Stimulated activated CD4-positive, alpha-beta T cell treated with anti-CD3 and anti-CD28 coated beads, Interleukin-15, amount 100 ng/mL, for 24 hours (primary cell): ENCODE data around the gene VEGFB.

Source experiments
- DNase-seq: peaks from one replicate; pipeline ENCODE4 v3.0.0-alpha.2; 2020

VEGFB gene

GRCh38 chr11:64247729-64248531 lies 13.5 kb downstream of the VEGFB start:
- DNase-seq: no peak

GRCh38 chr11:64248578-64248977 lies 14.2 kb downstream of the VEGFB start:
- DNase-seq: no peak

- no peak for DNase-seq
These were observed 14.7 kb downstream of the VEGFB start for GRCh38 chr11:64249038-64249437.

GRCh38 chr11:64249563-64250414 lies 15.4 kb downstream of the VEGFB start:
- no peak for DNase-seq

GRCh38 chr11:64250415-64251015 lies 16.1 kb downstream of the VEGFB start:
- no peak for DNase-seq

- peak; percentile 69 for DNase-seq
These were observed 16.8 kb downstream of the VEGFB start, which contains the start of gene PLCB3 for GRCh38 chr11:64251016-64251752. TSS of gene PLCB3 (plus strand) at chr11:64251530. CDS start at chr11:64251650, 120 bp downstream.

GRCh38 chr11:64251753-64252002 lies 17.3 kb downstream of the VEGFB start:
- DNase-seq: no peak

- DNase-seq: peak; percentile 56
These were observed 17.9 kb downstream of the VEGFB start for GRCh38 chr11:64252003-64252872.

GRCh38 chr11:64253043-64253442 lies 18.7 kb downstream of the VEGFB start:
- DNase-seq: no peak

GRCh38 chr11:64253481-64253880 lies 19.1 kb downstream of the VEGFB start:
- no peak for DNase-seq

GRCh38 chr11:64254326-64254725 lies 19.9 kb downstream of the VEGFB start:
- no peak for DNase-seq

GRCh38 chr11:64255135-64256128 lies 21.0 kb downstream of the VEGFB start:
- DNase-seq: no peak

- DNase-seq: no peak
These were observed 21.9 kb downstream of the VEGFB start for GRCh38 chr11:64256300-64256699.

GRCh38 chr11:64258356-64258755 lies 24.0 kb downstream of the VEGFB start:
- DNase-seq: no peak

GRCh38 chr11:64258946-64259532 lies 24.7 kb downstream of the VEGFB start:
- no peak for DNase-seq

- no peak for DNase-seq
These were observed 25.2 kb downstream of the VEGFB start for GRCh38 chr11:64259533-64260067.

GRCh38 chr11:64260147-64260708 lies 25.8 kb downstream of the VEGFB start:
- no peak for DNase-seq

- DNase-seq: no peak
These were observed 27.2 kb downstream of the VEGFB start for GRCh38 chr11:64261556-64262080.

GRCh38 chr11:64262271-64263002 lies 28.1 kb downstream of the VEGFB start:
- no peak for DNase-seq
